ENCODE results near the gene PLB1.
A peak's percentile ranks its signal among the peaks of the same experiment; 100 is the strongest.

PLB1 gene

DNA sequence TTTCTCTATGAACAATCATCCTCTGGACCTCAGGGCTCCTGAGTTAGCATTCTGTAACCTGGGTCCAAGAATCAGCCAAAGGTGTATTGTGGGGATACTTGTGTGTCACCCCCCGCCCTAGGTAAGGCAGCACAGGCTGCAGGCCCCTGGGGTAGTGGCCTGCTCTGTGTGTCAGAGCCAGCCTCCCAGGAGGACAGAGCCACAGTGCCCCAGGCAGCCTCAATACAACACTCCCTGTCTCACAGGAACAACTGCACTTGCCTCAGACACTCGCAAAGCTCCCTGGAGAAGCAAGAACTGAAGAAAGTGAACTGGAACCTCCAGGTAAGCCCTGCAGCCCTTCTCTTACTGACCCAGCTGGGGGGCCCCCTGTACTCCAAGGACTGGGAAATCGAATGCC is 134.5 kb downstream of the PLB1 start:
- no peak for DNase-seq

DNA sequence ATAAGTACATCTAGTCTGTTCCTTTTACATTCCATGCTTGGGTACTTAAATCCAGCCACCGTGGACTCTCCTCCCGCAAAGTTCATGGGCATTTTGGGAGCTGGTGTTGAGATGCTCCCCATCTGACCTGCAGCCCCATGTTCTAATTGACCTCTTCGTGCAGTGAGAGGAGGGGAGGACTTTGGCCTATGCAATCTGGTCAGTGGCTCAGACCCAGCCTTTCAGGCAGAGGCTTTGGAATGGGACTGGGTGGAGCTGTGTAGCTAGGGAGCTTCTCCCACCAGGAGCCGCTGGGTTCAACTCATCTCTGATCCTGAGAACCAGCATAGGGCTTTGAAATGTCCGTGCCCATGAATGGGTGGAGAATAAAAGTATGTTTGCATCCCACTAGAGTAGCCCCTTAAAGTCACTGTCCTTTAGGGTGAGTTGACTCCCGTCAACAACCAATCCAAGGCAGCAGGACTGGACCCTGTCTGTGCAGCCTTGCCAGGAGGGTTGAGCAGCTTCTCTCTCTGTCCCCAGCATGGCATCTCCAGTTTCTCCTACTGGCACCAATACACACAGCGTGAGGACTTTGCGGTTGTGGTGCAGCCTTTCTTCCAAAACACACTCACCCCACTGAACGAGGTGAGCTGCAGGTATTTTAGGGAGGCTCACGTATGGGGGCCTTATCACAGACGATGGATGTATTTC is 135.8 kb downstream of the PLB1 start:
- no peak for DNase-seq

DNA sequence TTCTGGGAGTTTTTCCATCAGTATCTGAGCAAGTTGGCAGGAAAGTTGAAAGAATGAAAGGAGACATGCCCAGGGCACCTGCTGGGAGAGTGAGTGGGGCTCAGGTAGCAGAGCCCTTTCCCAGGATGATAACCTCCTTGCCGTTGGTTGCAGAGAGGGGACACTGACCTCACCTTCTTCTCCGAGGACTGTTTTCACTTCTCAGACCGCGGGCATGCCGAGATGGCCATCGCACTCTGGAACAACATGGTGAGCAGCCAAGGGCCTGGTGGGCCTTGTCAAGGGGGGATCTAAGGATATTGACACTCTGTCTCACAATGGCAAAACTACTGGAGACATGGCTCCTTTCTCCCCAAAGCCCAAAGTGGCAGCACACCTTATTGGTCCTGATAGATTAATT is 136.9 kb downstream of the PLB1 start:
- no peak for DNase-seq

DNA sequence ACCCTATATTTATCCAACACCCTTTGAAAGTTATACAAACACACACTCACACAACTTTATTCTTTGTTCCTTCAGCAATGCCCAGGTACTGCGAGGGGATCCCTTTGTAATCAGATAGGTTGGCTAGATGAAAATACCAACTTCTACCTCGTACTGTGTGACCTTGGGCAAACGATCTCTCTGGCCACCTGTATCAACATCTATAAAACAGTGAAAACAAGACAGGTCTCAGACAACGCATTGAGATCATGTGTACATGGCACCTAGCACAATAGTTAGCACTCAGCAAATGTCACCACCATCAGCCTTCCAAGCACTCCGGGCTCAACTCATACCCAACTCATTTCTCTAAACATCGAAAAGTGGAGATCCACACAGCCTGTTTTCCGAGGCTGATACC is 137.3 kb downstream of the PLB1 start:
- no peak for DNase-seq

DNA sequence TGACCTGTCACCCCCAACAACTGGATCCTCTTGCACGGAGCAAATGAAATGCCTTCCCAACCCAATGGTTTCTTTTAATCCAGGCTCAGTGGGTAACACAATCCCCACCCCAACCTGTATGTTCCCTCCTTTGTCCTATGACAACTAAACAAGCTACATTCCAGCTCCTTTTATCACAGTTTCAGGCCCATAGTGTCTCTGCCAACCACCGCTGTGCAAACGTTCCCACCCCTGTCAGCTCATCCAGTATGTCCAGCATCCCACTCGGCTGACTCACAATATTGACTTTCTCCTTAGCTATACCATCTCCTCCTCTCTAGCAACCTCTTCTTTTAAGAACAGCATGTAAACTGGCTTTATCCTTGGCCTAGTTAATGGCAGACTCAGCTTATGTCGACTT is 137.9 kb downstream of the PLB1 start:
- DNase-seq = no peak

DNA sequence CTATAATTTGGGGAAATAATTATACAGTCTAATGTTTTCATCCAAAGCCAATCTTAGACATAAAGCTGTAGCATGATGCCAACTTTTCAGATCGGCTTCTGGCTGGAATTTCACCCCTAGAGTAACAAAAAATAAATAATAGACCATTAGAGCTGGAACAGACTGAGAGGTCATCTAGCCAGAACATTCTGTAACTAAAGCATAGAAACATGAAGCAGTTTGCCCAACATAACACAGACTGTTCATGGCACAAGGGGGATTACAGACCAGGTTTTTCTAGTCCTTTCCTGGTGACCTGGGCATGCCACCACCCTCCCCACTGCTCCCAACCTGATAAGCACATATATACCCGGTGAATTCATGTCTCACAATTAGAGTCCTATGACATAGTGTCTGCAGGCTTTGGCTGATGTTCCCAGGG is 139.3 kb downstream of the PLB1 start:
- no peak for DNase-seq

DNA sequence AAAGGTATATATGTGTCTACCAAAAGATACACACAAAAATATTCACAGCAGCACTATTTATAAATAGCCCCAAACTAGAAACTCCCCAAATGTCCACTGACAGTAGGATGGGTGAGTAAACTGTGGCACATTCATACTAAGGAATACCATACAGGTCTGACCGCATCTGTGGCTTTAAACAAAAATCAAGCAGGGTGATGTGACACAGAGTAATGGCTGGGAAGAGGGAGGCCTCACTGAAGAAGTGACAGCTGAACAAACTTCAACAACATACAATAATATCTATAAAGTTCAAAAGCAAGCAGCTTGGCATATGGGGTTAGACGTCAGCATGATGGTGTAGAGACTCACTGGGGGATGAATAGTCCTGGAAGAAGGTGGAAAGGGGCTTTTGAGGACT is 140.6 kb downstream of the PLB1 start:
- DNase-seq = no peak

DNA sequence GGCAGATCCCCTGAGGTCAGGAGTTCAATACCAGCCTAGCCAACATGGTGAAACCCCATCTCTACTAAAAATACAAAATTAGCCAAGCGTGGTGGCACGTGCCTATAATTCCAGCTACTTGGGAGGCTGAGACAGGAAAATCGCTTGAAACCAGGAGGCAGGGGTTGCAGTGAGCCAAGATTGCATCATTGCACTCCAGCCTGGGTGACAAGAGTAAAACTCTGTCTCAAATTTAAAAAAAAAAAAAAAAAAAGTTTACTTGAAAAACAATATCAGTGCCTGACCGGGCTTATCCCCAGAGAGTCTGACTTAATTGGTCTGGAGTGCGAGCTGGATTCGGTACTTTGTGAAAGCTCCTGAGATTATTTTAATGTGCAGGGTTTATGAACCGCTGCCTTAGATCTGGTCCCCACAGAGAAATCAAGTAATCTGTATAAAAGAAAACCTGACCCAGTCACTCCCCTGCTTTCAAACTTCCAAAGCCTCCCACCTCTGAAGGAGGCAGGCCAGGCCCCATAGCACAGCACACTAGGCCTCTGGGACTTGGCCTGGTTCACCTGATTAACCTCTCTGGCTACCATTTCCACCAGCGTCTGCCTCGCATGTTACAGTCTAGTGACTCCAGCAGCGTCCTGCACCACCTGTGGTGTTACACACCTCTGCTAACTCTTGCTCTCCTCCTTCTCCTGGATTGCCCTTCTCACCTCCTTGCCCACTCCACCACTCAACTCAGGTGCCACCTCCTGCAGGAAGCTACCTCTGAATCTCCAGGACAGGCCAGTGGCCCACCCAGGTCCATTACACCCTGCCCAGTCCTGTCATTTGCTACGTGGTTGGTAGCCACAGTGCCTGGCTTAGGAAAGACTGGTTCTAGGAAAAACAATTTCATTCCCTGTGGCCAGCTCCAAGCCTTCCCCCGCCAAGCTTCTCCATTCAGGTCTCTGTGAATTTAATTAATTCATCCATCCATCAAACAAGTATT is 141.5 kb downstream of the PLB1 start:
- DNase-seq = no peak

DNA sequence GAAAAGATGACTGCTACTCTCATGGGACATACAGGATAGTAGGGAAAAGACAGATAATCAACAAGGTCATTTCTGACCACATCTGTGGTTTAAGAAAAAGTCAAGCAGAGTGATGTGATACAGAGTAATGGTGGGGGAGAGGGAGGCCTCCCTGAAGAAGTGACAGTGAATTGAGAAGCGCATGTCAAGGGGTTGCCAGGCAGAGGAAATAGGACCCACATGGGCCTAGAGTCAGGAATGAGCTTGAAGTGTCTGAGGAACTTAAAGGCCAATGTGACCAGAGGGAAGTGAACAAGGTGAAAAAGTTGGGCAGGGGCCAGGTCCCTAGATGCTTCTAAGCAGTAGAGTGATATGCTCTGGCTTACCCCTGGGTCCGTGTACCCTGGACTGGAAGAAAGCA is 142.2 kb downstream of the PLB1 start:
- DNase-seq = no peak

DNA sequence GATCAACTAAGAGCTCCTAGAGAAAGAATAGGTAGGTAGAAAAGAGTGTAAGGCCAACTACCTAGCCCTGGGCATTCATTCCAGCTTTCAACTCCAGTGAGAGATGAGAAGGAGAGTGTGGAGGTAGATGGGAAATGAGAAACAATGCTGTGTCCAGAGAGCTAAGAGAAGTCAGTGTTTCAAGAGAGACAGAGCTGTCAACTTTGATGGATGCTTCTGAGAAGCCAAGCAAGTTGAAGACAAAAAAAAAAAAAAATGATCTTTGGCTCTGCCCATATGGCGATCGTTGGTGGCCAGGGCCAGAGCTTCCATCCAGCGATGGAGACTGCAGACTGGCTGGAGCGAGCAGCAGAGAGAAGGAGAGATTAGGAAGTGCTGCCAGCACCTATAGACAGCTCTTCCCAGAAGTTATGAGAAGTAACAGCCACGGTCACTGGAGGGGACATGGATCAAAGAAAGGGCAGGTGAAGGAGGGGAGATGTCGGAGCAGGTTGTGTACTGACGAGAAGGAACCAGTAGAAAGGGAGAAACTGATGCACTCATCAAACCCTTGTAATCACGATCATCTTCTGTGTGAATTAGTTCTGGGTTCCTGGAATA is 143.3 kb downstream of the PLB1 start:
- no peak for DNase-seq

DNA sequence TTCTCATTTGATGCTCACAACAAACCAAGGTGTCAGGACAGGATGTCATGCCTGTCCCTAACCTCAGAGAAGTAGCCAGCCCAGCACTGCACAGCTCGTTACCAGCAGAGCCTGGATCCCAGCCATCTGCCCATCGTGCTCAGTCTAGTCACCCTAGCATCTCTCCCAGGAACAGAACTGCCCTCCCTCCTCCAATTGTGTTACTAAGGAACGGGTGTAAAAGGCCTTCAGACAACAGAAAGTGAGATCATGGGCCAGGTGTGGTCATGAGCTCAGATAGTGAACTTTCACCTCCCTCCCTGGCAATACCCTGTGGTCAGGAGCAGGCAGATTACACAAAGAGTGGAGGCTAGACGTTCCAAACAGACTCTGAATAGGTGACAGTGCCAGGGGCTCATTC is 144.0 kb downstream of the PLB1 start:
- DNase-seq = no peak

DNA sequence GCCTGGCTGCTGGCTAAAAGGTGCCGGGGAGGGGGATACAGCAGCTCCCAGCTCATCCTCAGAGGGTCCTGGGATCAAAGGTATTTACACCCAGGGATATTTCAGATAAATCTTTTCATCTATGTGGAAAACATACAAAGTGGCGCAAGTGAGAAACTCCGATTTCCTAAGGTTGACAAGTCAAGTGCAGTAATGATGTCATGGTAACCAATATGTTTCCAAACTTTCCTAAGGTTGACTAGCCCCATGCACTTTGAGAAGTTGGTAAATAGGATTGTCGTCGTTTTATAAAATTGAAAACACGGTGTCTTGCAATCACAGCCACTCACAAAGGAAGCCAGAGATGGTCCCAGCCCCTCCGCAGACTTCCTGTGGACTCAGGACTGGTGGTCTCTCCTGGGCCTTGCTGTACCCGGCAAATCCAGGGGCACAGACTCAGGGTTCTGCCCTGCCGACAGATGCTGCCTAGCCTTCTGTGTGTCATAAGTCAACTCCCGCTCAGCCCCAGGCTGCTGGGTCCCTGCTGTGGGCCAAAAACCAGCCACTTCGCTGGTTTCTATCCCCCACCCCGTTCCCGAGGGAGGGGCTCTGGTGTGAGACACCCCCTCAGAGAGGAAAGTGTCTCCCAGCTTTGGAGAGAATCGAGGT is 144.5 kb downstream of the PLB1 start:
- no peak for DNase-seq

DNA sequence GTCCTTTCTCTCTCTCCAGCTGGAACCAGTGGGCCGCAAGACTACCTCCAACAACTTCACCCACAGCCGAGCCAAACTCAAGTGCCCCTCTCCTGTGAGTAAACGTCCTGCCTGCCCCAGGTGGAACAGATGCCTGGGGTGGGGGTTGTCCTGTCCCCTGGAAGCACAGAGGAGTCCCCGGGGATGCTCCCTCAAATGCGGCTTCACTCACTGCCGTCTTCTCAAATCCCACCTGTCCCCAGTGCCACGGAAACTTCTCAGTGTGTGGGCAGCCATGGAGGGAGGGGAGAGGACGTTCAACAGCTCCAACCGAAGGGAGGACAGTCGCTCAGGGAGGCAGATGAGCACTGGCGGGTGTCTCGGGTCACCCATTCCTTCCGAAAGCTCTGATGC is 145.0 kb downstream of the PLB1 start:
- DNase-seq = no peak

DNA sequence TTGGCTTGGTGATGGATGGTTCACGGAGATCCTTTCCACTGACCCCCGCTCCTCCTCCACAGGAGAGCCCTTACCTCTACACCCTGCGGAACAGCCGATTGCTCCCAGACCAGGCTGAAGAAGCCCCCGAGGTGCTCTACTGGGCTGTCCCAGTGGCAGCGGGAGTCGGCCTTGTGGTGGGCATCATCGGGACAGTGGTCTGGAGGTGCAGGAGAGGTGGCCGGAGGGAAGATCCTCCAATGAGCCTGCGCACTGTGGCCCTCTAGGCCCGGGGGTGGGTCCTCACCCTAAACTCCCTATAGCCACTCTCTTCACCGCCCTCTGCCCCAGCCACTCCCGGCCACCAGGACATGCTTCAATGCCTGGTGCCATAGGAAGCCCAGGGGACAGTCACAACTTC is 146.9 kb downstream of the PLB1 start:
- no peak for DNase-seq

DNA sequence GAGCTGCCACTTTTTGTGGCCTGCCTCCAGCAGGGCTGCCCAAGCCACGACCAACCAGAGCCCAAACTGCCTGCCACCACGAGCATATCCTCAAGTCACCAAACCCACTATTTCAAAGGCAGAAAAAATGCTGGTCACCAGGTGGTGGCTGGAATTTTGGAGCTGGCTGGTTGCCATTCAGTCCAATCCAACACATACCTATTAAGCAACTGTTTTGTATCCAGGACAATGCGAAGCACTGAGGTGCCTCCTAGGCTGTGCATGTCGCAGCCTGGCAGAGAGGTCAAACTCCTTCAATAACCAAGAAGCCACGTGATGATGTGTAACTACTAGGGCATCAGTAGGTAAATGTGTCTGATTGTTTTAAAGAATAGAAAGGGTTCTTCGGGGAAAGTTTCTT is 147.5 kb downstream of the PLB1 start:
- no peak for DNase-seq

DNA sequence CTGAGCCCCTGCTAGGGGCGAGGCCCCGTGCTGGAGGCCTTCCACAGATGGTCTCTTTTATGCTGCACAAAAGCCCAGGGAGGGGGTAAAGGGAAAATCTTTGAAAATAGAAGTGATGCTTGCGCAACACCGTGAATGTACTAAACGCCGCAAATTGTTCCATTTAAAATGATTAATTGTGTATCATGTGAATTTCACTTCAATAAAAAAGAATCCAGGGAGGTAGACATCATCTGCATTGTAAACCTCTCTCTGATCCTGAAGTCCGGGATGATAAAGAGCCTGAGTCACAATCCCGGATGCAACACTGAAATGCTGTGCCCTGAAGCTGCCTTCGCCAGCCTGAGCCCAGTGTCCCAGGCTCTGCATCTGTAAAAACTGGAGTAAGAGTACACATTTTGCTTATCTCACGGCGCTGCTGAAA is 148.1 kb downstream of the PLB1 start:
- DNase-seq = peak; percentile 45

DNA sequence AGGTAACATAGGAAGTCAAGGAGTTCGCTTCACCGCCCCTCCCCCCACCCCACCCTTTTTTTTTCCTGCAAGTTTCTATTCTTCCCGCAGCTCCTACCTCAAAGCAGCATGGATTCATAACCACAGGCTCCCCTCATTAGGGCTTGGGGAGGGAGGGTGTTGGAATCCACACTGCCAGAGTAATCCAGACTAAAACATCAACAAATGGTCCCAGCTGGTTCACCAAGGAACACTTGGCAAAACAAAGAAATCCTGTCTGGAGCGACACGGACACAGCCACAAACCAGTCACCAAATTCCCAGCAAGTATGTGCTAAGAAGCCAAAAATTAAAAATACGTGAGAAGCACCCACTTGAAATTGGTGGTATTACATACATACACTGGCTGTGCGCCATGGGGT is 148.9 kb downstream of the PLB1 start:
- no peak for DNase-seq

DNA sequence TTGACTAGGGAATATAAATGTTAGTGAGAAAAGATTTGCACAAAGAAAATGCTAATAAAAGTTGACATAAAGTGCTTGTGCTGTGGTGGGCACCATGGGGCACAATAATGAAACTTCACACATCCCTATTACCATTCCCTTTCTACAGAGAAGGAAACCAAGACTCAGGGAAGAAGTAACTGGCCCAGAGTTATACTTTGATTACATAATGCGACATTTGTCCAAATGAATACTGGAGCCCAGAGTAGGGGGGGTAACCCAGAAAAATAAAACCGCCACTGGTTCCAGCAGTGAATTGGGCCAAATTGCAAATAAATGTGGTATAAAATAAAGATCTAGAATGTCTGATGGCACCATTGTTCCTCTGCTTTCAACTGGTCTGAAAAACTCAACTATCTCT is 149.7 kb downstream of the PLB1 start:
- no peak for DNase-seq

DNA sequence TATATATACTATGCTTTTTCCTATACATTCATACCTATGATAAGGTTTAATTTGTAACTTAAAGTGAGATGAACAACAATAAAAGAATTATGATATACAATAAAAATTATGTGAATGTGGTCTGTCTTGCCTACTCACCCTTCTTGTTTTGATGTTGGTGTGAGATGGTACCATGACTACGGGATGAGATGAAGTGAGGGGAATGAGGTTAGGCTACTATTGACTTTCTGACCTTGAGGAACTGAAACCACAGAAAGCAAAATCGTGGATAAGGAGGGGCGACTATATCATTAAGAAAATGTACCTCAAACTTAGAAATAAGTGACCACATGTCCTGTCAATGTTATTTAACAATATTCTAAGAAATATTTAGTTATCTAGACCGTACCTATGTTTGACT is 151.8 kb downstream of the PLB1 start:
- no peak for DNase-seq

DNA sequence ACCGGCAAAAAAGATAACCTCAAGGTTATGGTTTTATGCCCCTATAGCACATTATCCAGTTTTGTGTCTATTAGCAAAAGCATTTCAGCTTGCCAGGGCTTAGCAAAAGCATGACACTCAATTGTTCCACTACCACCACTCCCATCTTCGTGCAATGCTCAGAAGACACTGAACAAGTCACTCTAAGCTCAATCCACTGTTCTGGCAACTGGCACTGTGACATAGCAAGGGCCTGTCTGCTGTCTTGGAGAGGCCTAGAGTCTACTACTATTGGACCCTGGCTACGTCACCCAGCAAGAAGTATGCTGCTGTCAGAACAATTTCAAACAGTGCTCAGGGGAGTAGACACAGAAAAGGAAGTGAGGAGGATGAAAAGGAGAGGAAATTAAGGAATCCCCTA is 152.3 kb downstream of the PLB1 start:
- no peak for DNase-seq

DNA sequence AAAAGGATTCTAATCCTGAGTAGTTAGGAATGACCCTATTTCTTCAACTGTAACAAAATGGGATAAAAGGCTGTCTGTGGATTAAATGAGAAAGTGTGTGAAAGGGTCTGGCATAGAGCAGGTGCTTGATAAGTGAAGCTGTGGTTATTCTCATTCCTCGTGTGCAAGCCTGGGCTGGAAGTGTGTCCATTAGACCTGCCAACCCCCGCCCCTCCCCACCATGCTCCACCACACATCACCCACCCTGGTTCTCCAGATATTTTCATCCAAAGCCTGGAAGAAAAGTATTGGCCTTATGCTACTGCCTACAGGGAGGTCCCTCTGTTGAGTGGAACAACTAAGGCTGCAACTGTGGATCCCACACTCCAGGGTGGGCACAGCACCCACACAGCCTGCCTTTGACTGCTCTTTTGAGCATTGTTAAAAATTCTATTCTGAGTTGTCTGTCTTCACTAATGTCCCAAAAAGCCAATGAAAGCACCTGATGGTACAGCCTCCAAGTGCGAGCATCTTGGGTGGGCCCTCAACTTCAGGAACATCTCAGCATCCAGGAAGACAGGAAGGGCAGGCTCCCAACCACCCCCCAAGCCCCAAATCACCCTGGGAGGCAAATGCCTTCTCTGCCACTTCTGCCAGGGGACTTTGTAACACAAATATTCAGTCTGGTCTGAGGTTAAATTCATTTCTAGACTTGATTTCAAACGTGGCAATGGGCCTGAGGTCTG is 153.0 kb downstream of the PLB1 start:
- no peak for DNase-seq

DNA sequence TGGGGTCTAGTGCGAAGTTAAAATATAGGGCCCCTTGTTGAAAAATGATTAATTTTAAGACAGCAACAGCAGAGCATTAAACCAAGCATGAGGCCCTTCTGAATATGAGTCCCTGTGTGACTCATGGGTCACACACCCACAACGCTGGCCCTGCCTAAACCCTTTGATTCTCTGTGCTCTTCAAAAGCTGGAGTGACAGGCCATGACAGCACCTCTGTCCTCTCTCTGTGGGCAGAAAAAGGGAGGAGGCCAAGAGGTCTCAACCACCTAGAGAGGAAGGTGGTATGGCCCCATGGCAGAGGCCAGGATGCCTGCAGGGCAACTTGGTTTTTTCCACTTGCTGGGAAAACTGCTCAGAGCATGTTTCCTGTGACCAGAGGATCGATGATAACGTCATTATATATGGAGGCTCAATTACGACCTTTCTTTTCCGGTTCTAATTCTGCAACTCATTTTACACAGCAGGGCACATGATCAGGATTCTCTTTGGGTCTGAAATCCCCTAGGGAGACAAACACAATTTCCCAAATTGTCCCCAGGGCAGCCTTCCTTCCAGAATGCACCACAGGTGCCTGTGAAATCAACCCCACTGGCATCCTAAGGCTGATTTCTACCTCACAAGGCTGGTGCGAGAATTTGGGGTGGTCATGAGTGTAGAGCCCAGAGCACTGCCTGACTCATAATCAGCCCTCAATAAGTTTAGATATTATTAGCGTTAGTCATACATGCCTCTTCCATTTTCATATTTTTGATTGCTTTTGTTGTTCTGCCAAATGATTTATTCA is 153.8 kb downstream of the PLB1 start:
- DNase-seq = peak; percentile 65

Measured in T1000 (cell line).